Suprapubic skin (tissue), 4 donors: ENCODE results near the gene TLE4.

Source experiments
- CTCF ChIP-seq, 2 donors: fragments of 200-600 bp in 1 of 2; fragments of 450-650 bp in 1 of 2; sonication (generic) in 1 of 2; IDR thresholded peaks; one replicate each; pipeline ENCODE4 v1.5.1; 2016 to 2019; ENCODE audit warnings: antibody characterized with exemption in 2 of 2, mild to moderate bottlenecking in 1 of 2, moderate library complexity in 1 of 2
- EP300 ChIP-seq: sonication (generic); formaldehyde crosslinking; IDR thresholded peaks from one replicate; pipeline ENCODE4 v1.6.1; 2017; ENCODE audit warnings: antibody characterized with exemption
- POLR2A ChIP-seq, 2 donors: fragments of 450-650 bp; IDR thresholded peaks; one replicate each; pipeline ENCODE4 v1.6.1; 2017; ENCODE audit warnings: antibody characterized with exemption in 2 of 2, mild to moderate bottlenecking in 2 of 2, moderate library complexity in 2 of 2
- POLR2AphosphoS5 ChIP-seq, 3 donors: sonication (generic); formaldehyde crosslinking; IDR thresholded peaks; one replicate each; pipeline ENCODE4 v1.6.1; 2017; ENCODE audit warnings: antibody characterized with exemption in 3 of 3

- TF ChIP-seq CTCF (IDR thresholded peaks at IDR 0.05) = no peak
- TF ChIP-seq EP300 = no peak
- no peak for TF ChIP-seq POLR2A (IDR thresholded peaks at IDR 0.05)
- TF ChIP-seq POLR2AphosphoS5 (IDR thresholded peaks at IDR 0.05) = no peak
Measured at GRCh38 chr9:79577969-79578723, 6.4 kb downstream of the TLE4 start.
